NCI-H345 treated with DMSO at 0.1 percent for 48 hours (cell line): ENCODE data around the gene IDE.
"Not testable (repeated sequence)": the region's sequence is repeated elsewhere in the genome, so short reads cannot be mapped to it uniquely, and the experiment has no call there.

ENCODE experiments used
- DNase-seq: peaks from one replicate; lab custom pipeline; 2025; ENCODE audit not compliant: unreplicated experiment; lab: John Stamatoyannopoulos, UW

The IDE gene

DNA sequence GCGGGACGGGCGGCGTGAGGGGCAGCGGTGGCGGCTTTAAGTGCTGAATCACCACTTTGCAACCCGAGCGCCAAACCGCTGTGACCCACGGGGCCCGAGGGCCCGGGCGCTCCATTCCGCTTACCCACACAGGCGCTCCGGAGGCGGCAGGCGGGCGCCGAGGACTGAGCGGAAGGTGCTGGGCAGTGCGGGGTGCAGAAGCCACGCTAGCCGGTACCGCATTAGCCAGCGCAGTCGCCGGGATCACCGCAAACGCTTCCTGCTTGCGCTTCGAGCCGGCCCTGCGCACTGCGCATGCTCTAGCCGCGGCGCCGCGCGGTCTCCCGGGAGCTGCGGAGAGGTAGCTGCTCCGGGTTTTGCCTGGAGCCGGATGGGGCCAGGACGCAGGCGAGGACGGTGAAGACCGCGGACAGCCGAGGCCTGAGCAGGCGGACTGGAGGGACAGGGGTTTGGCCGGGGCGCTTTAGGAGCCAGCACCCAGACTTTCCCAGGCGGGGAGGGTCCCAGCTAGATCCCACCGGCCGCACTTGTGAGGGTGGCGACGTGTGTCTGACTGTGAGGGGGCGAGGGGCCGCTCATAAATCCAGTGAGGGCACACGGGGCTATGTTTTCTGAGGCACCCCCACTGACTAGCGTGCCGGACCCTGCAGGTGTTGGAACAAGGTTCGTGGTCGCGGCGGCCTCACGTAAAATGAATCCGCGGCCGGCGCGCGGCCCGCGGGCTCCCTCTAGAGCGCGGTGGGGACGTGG is at the start of gene IDE:
Gene IDE, minus strand, starts transcription at position 296 of the 750 bp plus-strand sequence. Its CDS starts 74 bp downstream, at position 222.
- peak; percentile 32 for DNase-seq

DNA sequence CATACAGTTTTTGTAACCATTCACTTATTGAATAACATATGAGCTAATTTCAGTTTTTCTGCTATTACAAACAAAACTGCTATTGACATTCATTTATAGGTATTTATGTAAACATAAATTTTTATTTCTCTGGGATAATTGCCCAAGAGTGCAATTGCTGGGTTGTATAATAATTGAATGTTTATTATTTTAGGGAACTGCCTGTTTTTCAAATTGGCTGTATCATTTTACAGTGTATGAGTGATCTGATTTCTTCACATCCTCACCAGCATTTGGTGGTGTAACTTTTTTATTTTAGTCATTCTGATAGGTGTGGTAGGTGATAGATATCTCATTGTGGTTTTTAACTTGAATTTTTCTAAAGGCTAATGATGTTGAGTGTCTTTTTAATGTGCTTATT is 45.5 kb upstream of the IDE start:
- no peak for DNase-seq

DNA sequence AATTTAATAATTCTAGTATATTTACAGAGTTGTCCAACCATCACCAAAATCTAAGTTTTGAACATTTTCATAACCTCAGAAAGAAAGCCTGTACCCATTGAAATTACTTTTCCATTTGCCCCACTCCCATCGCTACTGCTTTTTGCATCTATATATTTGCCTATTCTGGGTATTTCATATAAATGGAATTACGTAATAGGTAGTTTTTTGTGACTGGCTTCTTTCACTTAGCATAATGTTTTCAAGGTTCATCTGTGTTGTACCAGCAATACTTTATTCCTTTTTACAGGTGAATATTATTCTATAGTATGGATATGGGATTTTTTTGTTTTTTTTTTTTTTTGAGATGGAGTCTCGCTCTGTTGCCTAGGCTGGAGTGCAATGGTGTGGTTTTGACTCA is 41.6 kb upstream of the IDE start:
- no peak for DNase-seq

DNA sequence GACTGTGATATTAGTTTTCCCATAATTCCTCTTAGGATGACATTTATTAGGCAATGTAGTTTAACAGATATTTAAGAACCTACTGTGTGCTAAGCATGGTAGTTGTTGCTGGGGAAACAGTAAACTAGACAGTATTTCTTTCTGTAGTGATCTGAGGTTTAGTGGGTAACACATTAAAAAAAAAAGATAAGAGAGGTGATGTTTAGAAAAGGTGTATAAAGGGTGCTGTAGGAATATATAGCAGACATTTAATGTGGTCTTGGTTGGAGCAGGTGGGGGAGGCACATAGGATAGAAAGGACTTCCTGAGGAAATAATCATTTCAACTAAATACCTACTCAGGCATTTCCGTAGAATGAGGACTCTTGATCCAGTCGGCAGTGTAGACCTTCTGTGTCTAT is 30.9 kb upstream of the IDE start:
- no peak for DNase-seq

DNA sequence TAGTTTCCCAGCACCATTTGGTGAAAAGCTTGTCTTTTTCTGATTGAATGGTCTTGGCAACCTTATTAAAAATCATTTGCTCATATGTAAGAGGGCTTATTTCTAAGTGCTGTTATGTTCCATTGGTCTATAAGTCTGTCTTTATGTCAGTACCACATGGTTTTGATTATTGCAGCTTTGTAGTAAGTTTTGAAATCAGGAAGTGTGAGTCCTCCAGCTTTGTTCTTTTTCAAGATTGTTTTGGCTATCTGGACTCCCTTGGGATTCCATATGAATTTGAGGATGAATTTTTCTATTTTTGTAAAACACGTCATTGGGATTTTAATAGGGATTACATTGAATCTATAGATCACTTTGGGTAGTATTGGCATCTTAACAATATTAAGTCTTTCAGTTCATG is 24.4 kb upstream of the IDE start:
- no peak for DNase-seq

DNA sequence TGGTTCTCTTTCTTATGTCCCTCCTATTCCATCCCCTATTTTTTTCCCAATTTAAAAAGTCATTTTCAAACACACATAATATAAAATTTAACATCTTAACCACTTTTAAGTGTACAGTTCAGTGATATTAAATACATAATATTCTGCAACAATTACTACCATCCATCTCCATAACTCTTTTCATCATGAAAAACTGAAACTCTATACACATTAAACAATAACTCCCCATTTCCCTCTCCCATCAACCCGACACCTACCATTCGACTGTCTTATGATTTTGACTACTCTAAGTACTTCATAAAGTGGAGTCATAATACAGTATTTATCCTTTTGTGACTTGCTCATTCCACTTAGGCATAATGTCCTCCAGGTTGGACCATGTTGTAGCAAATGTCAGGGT is 21.6 kb upstream of the IDE start:
- no peak for DNase-seq

DNA sequence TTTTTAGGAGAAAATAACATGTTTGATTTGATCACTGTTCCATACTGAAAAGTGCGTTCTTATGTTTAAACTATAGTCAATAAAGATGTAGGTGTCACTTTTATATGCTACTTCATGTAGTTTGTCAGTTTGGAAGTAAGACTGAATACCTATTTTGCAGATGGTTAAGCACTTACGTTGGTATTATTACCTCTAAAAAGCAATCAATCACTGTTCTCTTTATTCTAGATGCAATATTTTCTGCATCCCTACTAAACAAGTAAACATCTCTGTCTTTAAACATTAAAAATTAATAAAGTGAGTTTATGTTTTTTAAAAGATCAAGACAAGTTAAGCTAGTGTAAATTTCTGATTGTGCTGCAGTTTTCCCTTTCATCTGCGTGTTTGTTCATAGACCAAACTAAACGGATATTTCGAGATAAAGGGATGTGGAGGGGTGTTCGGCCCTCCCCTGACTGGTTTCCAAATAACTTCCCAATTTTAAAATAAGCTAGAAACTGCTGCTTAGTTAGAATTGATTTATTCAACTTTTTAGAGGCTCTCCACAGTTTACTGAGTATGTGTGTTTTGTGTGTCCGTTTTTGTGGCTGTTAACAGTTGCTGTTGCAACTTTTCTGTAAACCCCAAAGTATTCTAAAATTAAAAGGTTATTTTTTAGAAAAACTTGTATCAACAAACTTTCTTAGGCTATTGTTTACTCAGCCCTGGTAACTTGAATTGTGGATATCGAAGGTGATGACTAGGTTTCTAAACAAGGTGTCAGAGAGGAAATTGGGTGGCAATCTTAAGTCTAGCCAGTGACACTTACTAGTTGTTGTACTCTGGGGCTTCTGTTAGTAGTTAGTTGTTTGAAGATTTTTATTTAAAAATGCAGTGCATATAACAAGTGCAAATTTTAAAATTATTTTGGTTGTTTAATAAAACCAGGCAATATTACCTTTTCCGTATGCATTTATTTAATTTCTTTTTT is 20.0 kb upstream of the IDE start:
- no peak for DNase-seq

DNA sequence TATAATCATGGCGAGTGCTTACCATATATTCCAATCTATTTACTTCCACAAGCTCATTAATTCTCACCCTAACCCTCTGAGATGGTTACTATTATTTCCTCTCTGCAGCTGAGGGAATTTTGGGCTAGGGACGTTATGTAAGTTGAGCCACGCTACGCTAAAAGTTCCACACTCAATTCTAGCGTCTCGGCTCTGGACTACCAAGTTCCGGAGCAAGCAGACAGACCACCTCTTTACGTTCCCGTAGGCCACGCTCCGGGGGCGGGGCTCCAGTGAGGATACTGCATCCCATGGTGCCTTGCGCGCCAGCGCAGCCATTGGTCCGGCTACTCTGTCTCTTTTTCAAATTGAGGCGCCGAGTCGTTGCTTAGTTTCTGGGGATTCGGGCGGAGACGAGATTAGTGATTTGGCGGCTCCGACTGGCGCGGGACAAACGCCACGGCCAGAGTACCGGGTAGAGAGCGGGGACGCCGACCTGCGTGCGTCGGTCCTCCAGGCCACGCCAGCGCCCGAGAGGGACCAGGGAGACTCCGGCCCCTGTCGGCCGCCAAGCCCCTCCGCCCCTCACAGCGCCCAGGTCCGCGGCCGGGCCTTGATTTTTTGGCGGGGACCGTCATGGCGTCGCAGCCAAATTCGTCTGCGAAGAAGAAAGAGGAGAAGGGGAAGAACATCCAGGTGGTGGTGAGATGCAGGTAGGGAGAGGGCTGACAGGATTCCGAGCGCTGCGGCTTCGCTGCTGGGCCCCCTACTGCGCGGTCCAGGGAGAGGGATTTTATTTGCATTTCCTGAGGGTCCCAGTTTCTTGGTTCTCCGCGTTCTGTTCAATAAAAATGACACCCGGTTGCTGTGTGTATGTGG is 19.1 kb upstream of the IDE start, which contains the start of gene KIF11:
Gene KIF11, plus strand, starts transcription at position 370 of the 858 bp plus-strand sequence. Its CDS starts 246 bp downstream, at position 616.
- peak; percentile 80 for DNase-seq

DNA sequence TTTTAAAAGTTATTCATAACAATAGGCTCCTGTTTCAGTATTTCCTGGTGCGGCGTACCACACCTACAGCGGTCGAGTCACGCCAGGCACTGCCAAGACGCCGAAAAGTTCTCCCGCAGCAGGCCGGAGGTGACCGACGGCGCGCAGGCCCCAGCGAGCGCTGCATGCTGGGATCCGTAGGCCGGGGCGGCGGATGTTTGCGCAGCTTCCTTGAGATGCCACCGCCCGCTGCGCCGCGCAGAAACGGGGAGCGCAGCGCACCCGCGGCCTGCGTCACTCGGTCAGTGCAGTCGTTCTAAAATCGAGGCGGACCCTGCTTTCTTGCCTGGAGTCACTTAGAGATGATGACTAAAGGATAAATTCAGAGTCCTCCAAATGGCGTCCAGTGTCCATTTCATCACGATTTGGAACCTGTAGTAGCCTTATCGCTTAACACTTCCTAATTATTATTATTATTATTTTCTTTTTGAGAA is 17.7 kb upstream of the IDE start:
- DNase-seq, result peak; percentile 70

DNA sequence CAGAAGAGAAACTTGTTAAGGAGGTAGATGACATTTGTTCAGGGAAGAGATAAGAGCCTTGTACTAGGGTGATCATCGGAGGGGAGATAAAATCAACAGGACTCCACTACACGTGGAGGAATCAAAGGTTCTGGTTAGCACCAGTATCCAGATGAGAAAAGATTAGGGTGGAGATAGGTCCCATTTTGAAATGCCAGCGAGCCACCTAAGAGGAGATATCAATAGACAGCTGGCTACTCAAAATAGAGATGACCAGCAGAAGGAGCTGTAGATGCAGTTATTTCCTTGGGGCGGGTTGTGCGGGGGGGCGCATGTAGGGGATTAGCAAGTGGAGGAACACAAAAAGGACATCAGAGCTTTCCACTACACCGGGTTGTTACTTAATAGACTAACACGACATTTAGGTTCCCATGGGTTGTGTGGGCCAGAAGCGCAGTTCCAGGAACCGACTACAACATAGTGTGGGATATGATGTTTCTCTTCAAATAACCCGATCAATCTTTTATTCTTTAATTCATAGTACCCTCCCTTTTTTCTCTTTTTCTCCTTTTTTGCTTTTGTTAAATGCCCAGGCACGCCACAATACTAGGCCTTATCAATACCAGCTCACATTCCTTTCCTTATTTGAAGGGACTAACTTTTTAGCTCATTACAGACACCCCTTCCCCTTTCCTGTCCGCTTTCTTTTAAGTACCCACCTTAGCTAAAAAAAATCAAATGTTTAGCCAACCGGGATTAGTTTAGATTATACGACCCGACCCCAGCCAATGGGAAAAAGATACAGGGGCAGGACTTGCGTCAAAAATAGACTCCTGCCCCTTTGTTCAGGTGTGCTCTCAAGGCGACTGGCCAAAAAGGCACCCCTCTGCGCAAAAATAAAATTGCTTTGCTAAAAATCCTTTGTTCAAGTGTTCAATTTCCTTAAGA is 17.0 kb upstream of the IDE start:
- DNase-seq, result peak; percentile 49

DNA sequence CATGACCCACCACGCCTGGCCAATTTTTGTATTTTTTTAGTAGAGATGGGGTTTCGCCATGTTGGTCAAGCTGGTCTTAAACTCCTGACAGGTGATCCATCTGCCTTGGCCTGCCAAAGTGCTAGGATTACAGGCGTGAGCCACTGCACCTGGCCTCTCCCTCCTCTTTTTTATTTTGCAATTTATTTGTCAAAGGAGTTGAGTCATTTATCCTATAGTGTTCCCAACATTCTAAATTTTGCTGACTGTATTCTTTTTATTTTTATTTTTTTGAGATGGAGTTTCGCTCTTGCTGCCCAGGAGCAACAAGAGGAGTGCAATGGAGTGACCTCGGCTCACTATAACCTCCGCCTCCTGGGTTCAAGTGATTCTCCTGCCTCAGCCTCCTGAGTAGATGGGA is 8.5 kb upstream of the IDE start:
- DNase-seq, result not testable (repeated sequence)

DNA sequence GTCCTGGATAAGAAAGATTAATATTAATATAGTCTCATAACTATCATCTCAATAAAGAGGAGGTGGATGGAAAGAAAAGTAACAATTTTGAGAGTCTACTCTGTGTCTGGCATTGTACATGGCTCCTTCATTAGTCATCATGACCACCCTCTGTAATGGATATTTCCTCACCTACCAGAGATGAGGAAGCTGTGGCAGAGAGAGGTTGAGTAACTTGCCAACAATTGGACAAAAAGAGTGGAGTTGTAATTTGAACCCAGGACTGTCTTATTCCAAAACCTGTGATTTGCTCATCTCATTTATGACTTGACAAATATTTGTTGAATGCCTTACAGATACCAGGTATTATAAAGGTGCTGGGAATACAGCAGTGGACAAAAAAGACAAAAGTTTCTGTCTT is 2.1 kb upstream of the IDE start:
- DNase-seq, result no peak

DNA sequence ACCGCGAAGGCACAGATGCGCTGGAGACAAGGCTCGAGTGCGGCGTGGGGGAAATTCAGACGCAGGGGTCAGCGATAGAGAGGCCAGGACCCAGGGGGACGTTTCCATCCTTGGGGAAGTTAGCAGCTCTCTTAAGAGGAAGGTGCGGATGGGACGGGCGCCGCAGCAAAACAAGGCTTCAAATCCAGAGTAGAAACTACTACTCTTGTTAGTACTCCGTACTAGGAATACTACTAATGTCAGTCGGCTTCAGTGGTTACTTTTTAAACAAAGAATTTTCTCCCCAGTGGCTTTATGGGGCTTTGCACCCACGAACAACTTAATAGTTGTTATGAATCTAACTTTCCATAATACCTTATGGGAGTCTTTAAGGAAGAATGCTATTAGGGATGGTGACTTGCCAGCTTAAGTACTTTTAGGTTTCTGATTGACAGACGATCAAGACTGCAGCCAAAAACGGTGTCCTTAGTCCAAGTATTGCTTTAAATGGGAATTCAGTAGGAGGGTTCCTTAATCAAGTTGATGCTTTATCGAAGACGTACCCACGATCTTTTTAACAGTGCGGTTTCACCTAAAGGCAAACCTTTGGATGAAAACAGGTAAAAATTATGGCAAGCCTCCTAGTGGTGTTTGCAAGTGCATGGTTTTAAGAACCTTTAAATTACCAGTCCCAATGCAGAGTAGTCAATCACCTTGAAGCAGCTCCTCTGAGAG is 812 bp upstream of the IDE start:
- DNase-seq, result peak; percentile 30

DNA sequence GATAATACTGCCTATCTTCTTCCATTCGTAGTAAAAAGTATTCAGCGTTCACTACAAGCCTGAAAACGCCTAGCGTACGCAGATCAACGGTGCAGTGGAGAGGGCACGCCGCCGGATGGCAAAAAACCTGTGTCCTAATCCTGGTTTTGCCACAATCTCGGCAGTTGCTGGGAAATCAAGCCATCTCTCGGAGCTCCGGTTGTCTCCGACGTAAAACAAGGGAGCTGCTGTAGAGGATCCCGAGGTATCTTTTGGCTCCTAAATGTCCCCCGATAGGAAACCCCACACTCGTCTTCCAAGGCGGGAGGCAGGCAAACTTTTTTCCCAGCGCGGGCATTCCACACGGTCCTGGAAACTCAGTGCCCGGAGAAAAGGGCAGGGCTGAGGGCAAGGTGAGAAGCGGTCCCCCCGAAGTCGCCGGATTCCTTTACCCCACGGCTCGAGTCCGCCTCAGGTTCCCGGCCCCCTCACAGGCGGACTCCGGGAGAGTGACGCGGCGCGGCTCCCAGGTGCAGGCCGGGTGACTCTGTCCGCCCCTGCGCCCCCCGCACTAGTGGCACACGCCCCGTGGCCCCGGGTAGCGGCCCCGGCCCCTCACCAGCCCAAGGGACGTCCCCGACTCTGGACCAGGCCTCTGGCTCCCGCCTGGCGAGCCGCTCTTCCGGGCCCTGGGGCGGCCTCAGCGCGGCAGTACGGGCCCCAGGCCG is 649 bp downstream of the IDE start:
- DNase-seq, result no peak

DNA sequence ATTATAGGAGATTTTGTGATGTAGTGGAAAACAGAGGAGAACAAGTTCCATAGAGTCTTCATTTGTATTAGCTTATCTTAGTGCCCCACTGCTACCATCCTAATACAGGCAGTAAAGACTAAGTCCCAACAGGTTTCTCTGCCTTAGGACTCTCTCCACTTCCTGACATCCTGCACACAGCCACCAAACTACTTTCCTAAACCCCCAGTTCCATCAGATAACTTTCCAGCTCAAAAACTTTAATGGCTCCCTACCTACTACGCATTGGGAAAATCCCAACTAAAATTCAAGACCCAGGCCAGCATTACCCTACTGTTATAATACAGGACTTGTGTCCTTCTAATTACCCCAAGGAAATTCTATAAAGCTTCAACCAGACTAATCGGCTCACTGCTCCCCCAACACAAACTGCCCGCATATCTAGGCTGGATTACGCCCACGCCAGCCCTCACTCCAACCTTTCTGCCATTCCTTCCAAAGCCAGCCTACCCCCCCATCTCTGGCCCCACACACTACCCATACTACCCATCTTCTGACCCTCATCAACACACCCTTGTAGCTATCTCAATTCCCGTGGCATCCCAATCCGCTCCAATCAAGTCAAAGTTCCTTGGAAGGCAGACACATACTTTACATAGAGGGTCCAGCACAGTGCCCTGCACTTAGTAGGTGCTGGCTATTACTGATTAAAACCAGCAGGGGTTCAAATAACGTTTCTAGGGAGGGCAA is 1.4 kb downstream of the IDE start:
- DNase-seq, result no peak

DNA sequence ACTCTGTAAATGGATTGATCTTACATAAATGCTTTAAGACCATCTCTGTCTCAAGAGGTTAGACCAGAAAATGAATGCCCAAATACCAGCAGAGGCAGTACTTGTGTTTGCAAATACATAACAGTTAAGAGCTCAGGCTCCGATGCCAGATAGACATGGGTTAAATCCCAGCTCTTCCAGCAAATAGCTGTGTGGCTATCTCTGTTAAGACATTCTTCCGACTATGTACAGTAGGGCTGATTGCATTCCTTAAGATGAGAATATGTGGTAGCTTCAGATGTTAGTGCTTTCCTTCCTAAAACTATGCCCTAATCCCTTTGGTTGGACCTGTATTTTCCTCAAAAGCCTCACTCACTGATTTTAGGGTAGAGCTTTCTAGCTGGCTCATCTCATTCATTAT is 2.2 kb downstream of the IDE start:
- no peak for DNase-seq

DNA sequence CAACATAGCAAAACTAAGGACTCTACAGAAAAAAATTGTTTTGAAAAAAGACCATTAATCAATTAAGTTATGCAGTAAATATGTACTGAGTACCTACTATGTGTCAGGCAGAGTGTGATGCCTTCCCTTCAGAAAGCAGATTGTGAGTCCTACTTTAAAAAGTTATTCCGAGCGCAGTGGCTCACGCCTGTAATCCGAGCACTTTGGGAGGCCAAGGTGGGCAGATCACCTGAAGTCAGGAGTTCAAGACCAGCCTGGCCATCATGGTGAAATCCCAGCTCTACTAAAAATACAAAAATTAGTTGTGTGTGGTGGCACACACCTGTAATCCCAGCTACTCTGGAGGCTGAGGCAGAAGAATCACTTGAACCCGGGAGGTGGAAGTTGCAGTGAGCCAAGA is 4.2 kb downstream of the IDE start:
- not testable (repeated sequence) for DNase-seq

DNA sequence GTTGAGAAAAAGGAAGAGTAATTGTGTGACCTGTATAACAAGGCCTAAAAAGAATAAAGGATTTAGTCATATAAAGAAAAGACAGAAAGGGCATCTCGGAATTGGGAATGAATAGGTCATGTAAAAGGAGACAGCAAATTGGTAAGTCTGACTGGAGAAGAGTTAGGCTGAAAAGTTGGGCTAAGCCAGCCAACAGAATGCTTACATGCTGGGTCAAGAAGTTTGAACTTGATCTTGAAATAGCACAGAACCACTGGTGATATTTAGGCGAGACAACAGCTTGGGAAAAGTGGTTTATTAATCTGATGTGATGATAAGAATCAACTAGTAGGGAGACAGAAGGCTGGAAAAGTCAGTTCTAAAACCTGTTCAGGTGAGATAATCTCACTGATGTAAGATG is 4.8 kb downstream of the IDE start:
- DNase-seq, result no peak
